DOHH2 (cell line): ENCODE measurements around the gene ZNF592.

Experiments used
- H3F3A ChIP-seq: fragments of 200-600 bp; sonication (generic), shearing (Covaris generic); 2 replicates; pipeline ENCODE4 v1.6.0; 2016; ENCODE audit warnings: antibody characterized with exemption, mild to moderate bottlenecking; ENCODE audit not compliant: control insufficient read depth, insufficient read depth
- H3K27ac ChIP-seq: fragments of 200-600 bp; sonication (generic); 2 replicates; pipeline ENCODE4 v1.5.1; 2014; ENCODE audit warnings: low read depth, mild to moderate bottlenecking, low read length, moderate library complexity
- H3K27me3 ChIP-seq: fragments of 200-600 bp; sonication (generic); 2 replicates; pipeline ENCODE4 v1.6.1; 2014; ENCODE audit warnings: mild to moderate bottlenecking, low read length, mixed read lengths; ENCODE audit not compliant: control insufficient read depth
- H3K36me3 ChIP-seq: fragments of 200-600 bp; sonication (generic); 2 replicates; pipeline ENCODE4 v1.6.1; 2014; ENCODE audit warnings: mild to moderate bottlenecking, low read length, moderate library complexity, mixed read lengths; ENCODE audit not compliant: control insufficient read depth
- H3K4me1 ChIP-seq: fragments of 200-600 bp; sonication (generic); 2 replicates; pipeline ENCODE4 v1.6.1; 2014; ENCODE audit warnings: mild to moderate bottlenecking, low read length, mixed read lengths; ENCODE audit not compliant: control insufficient read depth
- H3K4me2 ChIP-seq: fragments of 200-600 bp; sonication (generic); 2 replicates; pipeline ENCODE4 v1.6.0; 2014; ENCODE audit warnings: mild to moderate bottlenecking, low read length, moderate library complexity
- H3K4me3 ChIP-seq: fragments of 200-600 bp; sonication (generic); 2 replicates; pipeline ENCODE4 v1.5.1; 2014; ENCODE audit warnings: mild to moderate bottlenecking, low read length, mixed read lengths
- H3K79me2 ChIP-seq: fragments of 200-600 bp; sonication (generic); 2 replicates; pipeline ENCODE4 v1.6.1; 2014; ENCODE audit warnings: mild to moderate bottlenecking, low read length, mixed read lengths; ENCODE audit not compliant: control insufficient read depth
- H3K9me2 ChIP-seq: fragments of 200-600 bp; sonication (generic); replicated peaks from 2 replicates; pipeline ENCODE4 v1.6.1; 2014; ENCODE audit warnings: mild to moderate bottlenecking, low read length, mixed read lengths; ENCODE audit not compliant: control insufficient read depth
- H3K9me3 ChIP-seq: fragments of 200-600 bp; sonication (generic); 2 replicates; pipeline ENCODE4 v1.6.1; 2014; ENCODE audit warnings: antibody characterized with exemption, low read length, mixed read lengths; ENCODE audit not compliant: control insufficient read depth, insufficient read depth
- H4K20me1 ChIP-seq: fragments of 200-600 bp; sonication (generic); 2 replicates; pipeline ENCODE4 v1.6.0; 2014; ENCODE audit warnings: low read depth, mild to moderate bottlenecking, antibody characterized with exemption, low read length, moderate library complexity; ENCODE audit not compliant: control insufficient read depth, insufficient read depth
- EZH2phosphoT487 ChIP-seq: fragments of 200-600 bp; sonication (generic); IDR thresholded peaks from 2 replicates; pipeline ENCODE4 v1.6.1; 2017; ENCODE audit warnings: borderline replicate concordance, mild to moderate bottlenecking, antibody characterized with exemption, low read length, moderate library complexity, mixed read lengths
- TF ChIP-seq, protein P1 (sequence below): fragments of 200-600 bp; sonication (generic); IDR thresholded peaks from one replicate; pipeline ENCODE4 v1.5.1; 2014; ENCODE audit warnings: antibody characterized with exemption, mild to moderate bottlenecking, low read depth, low read length; ENCODE audit not compliant: poor library complexity, severe bottlenecking

ZNF592 gene

GRCh38 chr15:84819791-84820190 is 71.4 kb downstream of the ZNF592 start:
- Histone ChIP-seq H4K20me1 (no peaks in the 10 kb centered on the region; the same call in 1 of the 2 replicates), H3K27ac (no peak overlapping the region), H3K4me3 (no peak overlapping the region), H3F3A (no peaks in the 10 kb centered on the region), H3K27me3 (peaks cover 7% of the 10 kb centered on the region; the same call in 1 of the 2 replicates), H3K9me3 (no peaks in the 10 kb centered on the region), H3K4me2 (no peak overlapping the region), H3K36me3 (no peaks in the 10 kb centered on the region), H3K79me2 (no peaks in the 10 kb centered on the region), H3K9me2 (no peaks in the 10 kb centered on the region), H3K4me1 (no peaks in the 10 kb centered on the region)
- TF ChIP-seq, protein P1, sequence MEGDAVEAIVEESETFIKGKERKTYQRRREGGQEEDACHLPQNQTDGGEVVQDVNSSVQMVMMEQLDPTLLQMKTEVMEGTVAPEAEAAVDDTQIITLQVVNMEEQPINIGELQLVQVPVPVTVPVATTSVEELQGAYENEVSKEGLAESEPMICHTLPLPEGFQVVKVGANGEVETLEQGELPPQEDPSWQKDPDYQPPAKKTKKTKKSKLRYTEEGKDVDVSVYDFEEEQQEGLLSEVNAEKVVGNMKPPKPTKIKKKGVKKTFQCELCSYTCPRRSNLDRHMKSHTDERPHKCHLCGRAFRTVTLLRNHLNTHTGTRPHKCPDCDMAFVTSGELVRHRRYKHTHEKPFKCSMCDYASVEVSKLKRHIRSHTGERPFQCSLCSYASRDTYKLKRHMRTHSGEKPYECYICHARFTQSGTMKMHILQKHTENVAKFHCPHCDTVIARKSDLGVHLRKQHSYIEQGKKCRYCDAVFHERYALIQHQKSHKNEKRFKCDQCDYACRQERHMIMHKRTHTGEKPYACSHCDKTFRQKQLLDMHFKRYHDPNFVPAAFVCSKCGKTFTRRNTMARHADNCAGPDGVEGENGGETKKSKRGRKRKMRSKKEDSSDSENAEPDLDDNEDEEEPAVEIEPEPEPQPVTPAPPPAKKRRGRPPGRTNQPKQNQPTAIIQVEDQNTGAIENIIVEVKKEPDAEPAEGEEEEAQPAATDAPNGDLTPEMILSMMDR = no peak
- no peak for TF ChIP-seq EZH2phosphoT487

GRCh38 chr15:84821501-84822021 is 73.2 kb downstream of the ZNF592 start:
- Histone ChIP-seq H3K36me3 (no peaks in the 10 kb centered on the region), H3K9me2 (no peaks in the 10 kb centered on the region), H3K4me3 (no peak overlapping the region), H3F3A (no peaks in the 10 kb centered on the region), H3K4me1 (no peaks in the 10 kb centered on the region), H3K9me3 (no peaks in the 10 kb centered on the region), H3K27me3 (peaks cover 13% of the 10 kb centered on the region), H4K20me1 (no peaks in the 10 kb centered on the region; the same call in 1 of the 2 replicates), H3K4me2 (no peak overlapping the region), H3K79me2 (no peaks in the 10 kb centered on the region), H3K27ac (no peak overlapping the region)
- TF ChIP-seq, protein P1 = peak; percentile 11
- TF ChIP-seq EZH2phosphoT487 = no peak

DNA sequence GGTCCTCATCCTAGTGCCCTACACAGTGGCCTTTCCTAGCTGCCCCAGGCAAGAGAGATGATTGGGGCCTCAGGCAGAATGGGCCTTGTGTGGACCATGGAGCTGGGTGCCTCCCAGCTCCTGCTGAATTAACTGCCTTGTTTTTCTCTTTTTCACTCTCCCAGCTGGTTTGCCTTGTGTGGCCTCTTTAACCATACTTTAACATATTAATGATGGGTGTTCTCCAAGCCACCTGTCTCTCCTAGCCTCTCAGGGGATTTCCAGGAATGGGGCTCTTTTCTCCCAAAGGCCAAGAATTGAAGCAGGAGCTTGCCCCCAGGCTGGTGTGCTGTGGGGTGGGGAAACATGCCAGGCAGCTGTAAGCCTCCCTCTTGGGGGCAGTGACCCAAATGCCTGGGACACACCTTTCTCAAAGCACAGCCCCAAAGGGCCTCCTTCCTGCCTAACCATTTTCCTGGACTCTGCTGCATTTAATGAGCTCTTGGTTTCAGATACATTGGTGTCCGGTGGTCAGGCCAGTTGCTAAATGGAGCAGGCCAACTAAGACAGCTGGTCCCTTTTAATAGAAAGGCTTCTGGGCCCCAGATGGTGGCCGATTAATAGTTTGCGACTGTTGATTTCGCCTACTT is 74.4 kb downstream of the ZNF592 start:
- Histone ChIP-seq H3K4me1 (no peaks in the 10 kb centered on the region), H3F3A (no peaks in the 10 kb centered on the region), H3K9me3 (no peaks in the 10 kb centered on the region), H3K4me3 (no peak overlapping the region), H3K79me2 (no peaks in the 10 kb centered on the region), H3K27me3 (peaks cover 13% of the 10 kb centered on the region), H3K4me2 (no peak overlapping the region), H3K27ac (no peak overlapping the region), H3K9me2 (no peaks in the 10 kb centered on the region), H4K20me1 (no peaks in the 10 kb centered on the region; the same call in 1 of the 2 replicates), H3K36me3 (no peaks in the 10 kb centered on the region)
- TF ChIP-seq, protein P1 = no peak
- no peak for TF ChIP-seq EZH2phosphoT487
